Neuronal stem cell (in vitro differentiated cells): ENCODE results near the gene THOC6.
A peak's percentile ranks its signal among the peaks of the same experiment; 100 is the strongest.

Experiments
- DNase-seq: peaks from one replicate; pipeline ENCODE4 v3.0.0-alpha.2; 2013; ENCODE audit warnings: low spot score
- H2AFZ ChIP-seq: one replicate; pipeline ENCODE4 v1.6.1; 2013; ENCODE audit warnings: mild to moderate bottlenecking, low read length, inconsistent platforms
- H2AK5ac ChIP-seq: 2 replicates; pipeline ENCODE4 v1.6.1; 2013; ENCODE audit warnings: low read depth, mild to moderate bottlenecking, inconsistent platforms, low read length, moderate library complexity, mixed read lengths
- H2BK120ac ChIP-seq: 2 replicates; pipeline ENCODE4 v1.6.1; 2013; ENCODE audit warnings: low read depth, mild to moderate bottlenecking, inconsistent platforms, low read length, moderate library complexity, mixed read lengths
- H2BK12ac ChIP-seq: one replicate; pipeline ENCODE4 v1.6.1; 2013; ENCODE audit warnings: low read length, inconsistent platforms
- H2BK15ac ChIP-seq: 2 replicates; pipeline ENCODE4 v1.6.1; 2013; ENCODE audit warnings: mild to moderate bottlenecking, low read length, inconsistent platforms, mixed read lengths
- H2BK5ac ChIP-seq: one replicate; pipeline ENCODE4 v1.6.1; 2013; ENCODE audit warnings: inconsistent platforms, mild to moderate bottlenecking, low read length, moderate library complexity
- H3K14ac ChIP-seq: one replicate; pipeline ENCODE4 v1.6.1; 2013; ENCODE audit warnings: low read length, inconsistent platforms
- H3K18ac ChIP-seq: 2 replicates; pipeline ENCODE4 v1.6.1; 2013; ENCODE audit warnings: low read length, inconsistent platforms
- H3K23ac ChIP-seq: 2 replicates; pipeline ENCODE4 v1.6.1; 2013; ENCODE audit warnings: low read depth, mild to moderate bottlenecking, mixed read lengths, low read length, inconsistent platforms; ENCODE audit not compliant: poor library complexity
- H3K27ac ChIP-seq: replicated peaks from 3 replicates; pipeline ENCODE4 v1.5.1; 2013; ENCODE audit warnings: low read length, inconsistent platforms
- H3K27me3 ChIP-seq, 3 experiments: 2 replicates each; pipeline ENCODE4 v1.6.1; 2013; ENCODE audit warnings: low read length in 3 of 3, mild to moderate bottlenecking in 2 of 3, inconsistent platforms in 1 of 3, low read depth in 1 of 3, mixed read lengths in 1 of 3, moderate library complexity in 1 of 3; ENCODE audit not compliant: control insufficient read depth in 3 of 3, insufficient read depth in 3 of 3
- H3K36me3 ChIP-seq, 2 donors: replicated peaks in 1 of 2; 2 replicates each; pipeline ENCODE4 v1.6.1; 2013; ENCODE audit warnings: low read length in 2 of 2; ENCODE audit not compliant: control insufficient read depth in 2 of 2, insufficient read depth in 2 of 2
- H3K4ac ChIP-seq: 2 replicates; pipeline ENCODE4 v1.6.1; 2013; ENCODE audit warnings: inconsistent platforms, mild to moderate bottlenecking, low read length, moderate library complexity
- H3K4me1 ChIP-seq, 2 donors: 1 replicate in 1 of 2; 2 replicates in 1 of 2; pipeline ENCODE4 v1.6.1; 2013; ENCODE audit warnings: low read length in 2 of 2, low read depth in 1 of 2; ENCODE audit not compliant: control insufficient read depth in 2 of 2, insufficient read depth in 1 of 2
- H3K4me2 ChIP-seq: one replicate; pipeline ENCODE4 v1.6.1; 2013; ENCODE audit warnings: mild to moderate bottlenecking, low read length, inconsistent platforms; ENCODE audit not compliant: insufficient read depth, poor library complexity, severe bottlenecking
- H3K4me3 ChIP-seq, 2 donors: 2 replicates each; pipeline ENCODE4 v1.5.1; 2013; ENCODE audit warnings: low read length in 2 of 2, mild to moderate bottlenecking in 2 of 2, inconsistent platforms in 1 of 2, moderate library complexity in 1 of 2
- H3K79me1 ChIP-seq: one replicate; pipeline ENCODE4 v1.6.1; 2013; ENCODE audit warnings: low read depth, mild to moderate bottlenecking, inconsistent platforms, low read length, moderate library complexity
- H3K9ac ChIP-seq: one replicate; pipeline ENCODE4 v1.6.1; 2013; ENCODE audit warnings: mild to moderate bottlenecking, low read depth, low read length, inconsistent platforms; ENCODE audit not compliant: poor library complexity
- H3K9me3 ChIP-seq, 2 donors: replicated peaks in 1 of 2; 2 replicates each; pipeline versions ENCODE3 to v1.6.1; 2013; ENCODE audit warnings: low read length in 2 of 2, mild to moderate bottlenecking in 2 of 2, inconsistent platforms in 1 of 2, low read depth in 1 of 2, mixed read lengths in 1 of 2, moderate library complexity in 1 of 2; ENCODE audit not compliant: control insufficient read depth in 2 of 2, insufficient read depth in 1 of 2
- H4K8ac ChIP-seq: one replicate; pipeline ENCODE4 v1.6.1; 2013; ENCODE audit warnings: low read depth, mild to moderate bottlenecking, inconsistent platforms, low read length, moderate library complexity
- H4K91ac ChIP-seq: one replicate; pipeline ENCODE4 v1.6.1; 2013; ENCODE audit warnings: low read length, low read depth, mild to moderate bottlenecking, inconsistent platforms; ENCODE audit not compliant: poor library complexity
- WGBS, 2 donors: extraction: QIAGEN DNeasy Blood & Tissue Kit; methylation state at CpG; one replicate each; pipeline ENCODE4 v1.1.7; 2013; ENCODE audit warnings: missing lambda C conversion rate in 2 of 2, mixed read lengths in 1 of 2; ENCODE audit not compliant: insufficient read length in 2 of 2, insufficient replicate concordance in 1 of 2; ENCODE audit errors: extremely low coverage in 2 of 2; 5-methylcytosine and 5-hydroxymethylcytosine counted together

The THOC6 gene

DNA sequence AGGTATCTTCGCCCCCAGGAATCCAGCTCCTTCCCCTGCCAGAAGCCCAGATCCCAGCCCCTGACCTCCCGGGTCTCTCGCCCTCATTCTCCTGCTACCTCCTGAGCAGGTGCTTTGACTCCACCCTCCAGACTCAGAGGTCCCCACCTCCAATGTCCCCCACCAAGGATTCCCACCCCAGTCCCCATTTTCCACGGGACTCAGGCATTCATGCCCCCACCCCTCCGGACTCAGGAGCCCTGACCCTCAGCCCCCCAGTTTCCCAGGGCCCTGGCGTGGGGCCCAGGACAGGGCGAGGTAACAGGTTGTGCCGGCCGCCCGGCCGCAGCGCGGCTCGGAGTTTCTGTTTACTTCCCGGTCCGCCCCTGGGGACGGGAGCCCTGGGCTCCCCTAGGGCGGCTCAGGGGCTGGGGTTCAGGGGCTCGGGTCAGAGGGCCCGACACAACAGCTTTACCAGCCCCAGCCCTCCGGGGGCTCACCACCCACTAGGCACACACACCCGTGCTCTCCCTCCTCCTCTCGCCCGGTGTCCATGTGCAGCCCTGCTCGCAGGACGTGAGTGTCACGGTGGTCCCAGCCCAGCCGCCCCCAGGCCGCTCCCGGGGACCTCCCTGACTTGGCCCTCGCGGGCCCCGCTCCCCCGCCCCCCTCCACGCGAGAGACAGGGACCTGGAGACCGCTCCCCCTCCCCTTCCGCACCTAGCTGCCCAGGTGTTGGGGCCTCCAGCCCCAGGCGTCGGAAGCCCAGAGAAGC lies 12.3 kb downstream of the THOC6 start:
- no peaks in the 10 kb centered on the region for H3K36me3 ChIP-seq
- no peak overlapping the region for H3K4me3 ChIP-seq
- H3K4me2 ChIP-seq, result no peak overlapping the region
- DNase-seq, result no peak
- H3K18ac ChIP-seq, result peak overlapping the region; percentile 38
- no peak overlapping the region for H3K9ac ChIP-seq
- WGBS, 2 donors, result no CpG with 5 or more reads among the region's 40 CpGs
- H2BK12ac ChIP-seq, result no peak overlapping the region
- H2AK5ac ChIP-seq, result no peak overlapping the region
- peaks cover 2% of the 10 kb centered on the region for H3K79me1 ChIP-seq
- H3K27ac ChIP-seq, result no peak overlapping the region
- no peaks in the 10 kb centered on the region for H3K4me1 ChIP-seq
- H2AFZ ChIP-seq, result peak overlapping the region; percentile 47
- no peak overlapping the region for H4K91ac ChIP-seq
- H4K8ac ChIP-seq, result no peak overlapping the region
- no peak overlapping the region for H3K4ac ChIP-seq
- H3K9me3 ChIP-seq, result no peaks in the 10 kb centered on the region
- H2BK5ac ChIP-seq, result no peak overlapping the region
- peak overlapping the region; percentile 43 for H3K23ac ChIP-seq
- no peak overlapping the region for H2BK120ac ChIP-seq
- no peak overlapping the region for H3K14ac ChIP-seq
- peaks cover 21 to 63% (median 59%) of the 10 kb centered on the region in 3 experiments for H3K27me3 ChIP-seq
- H2BK15ac ChIP-seq, result peak overlapping the region; percentile 17

DNA sequence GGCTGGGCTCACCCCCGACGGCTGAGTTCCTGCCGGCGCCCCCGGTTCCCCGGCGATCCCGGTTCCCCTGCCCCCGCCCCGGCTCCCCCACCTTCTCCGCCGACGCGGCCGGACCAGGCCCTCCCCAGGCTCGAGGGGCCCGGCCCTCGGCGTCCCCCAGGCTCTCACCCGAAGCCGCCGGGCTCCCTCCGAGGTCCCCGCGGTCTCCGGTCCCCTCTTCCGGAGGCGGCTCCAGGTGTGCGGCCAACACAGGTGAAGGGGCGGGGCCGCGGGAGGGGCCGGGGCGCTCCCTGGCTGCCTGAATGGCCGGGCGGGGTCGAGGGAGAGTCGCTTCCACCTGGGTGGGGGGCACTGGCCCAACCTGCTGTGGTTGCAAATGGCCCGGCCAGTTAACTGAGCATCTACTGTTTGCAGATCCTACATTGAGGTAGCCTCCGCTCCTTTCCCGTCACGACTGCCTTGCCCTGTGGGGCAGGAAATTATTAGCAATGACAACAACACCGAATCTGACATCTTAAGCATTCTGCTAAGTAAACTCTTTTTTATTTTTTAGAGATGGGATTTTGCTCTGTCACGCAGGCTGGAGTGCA lies 13.0 kb downstream of the THOC6 start, which contains the start of gene BICDL2:
TSS of gene BICDL2 (minus strand) at position 219 of the 590 bp plus-strand sequence. CDS start 1,448 bp downstream, outside the sequence.
- Histone ChIP-seq H4K8ac (no peak within 1 kb of the TSS), H3K14ac (no peak within 1 kb of the TSS), H2BK12ac (no peak within 1 kb of the TSS), H3K4me3 (no peak within 1 kb of the TSS), H2AFZ (peak within 1 kb of the TSS; percentile 47), H2AK5ac (no peak within 1 kb of the TSS), H2BK15ac (peak within 1 kb of the TSS; percentile 17), H3K9me3 (no peaks in the 10 kb centered on the region), H3K4ac (no peak within 1 kb of the TSS), H3K23ac (peak within 1 kb of the TSS; percentile 43), H3K4me1 (no peaks in the 10 kb centered on the region), H3K18ac (peak within 1 kb of the TSS; percentile 38), H4K91ac (no peak within 1 kb of the TSS), H3K36me3 (no peaks in the 10 kb centered on the region), H2BK5ac (no peak within 1 kb of the TSS), H3K27me3 (peaks cover 21 to 63% (median 61%) of the 10 kb centered on the region in 3 experiments), H3K4me2 (peak within 1 kb of the TSS; percentile 11), H3K27ac (no peak within 1 kb of the TSS), H2BK120ac (no peak within 1 kb of the TSS), H3K9ac (no peak within 1 kb of the TSS), H3K79me1 (peaks cover 2% of the 10 kb centered on the region)
- no peak for DNase-seq
- WGBS, 2 donors, result no CpG with 5 or more reads among the region's 44 CpGs

DNA sequence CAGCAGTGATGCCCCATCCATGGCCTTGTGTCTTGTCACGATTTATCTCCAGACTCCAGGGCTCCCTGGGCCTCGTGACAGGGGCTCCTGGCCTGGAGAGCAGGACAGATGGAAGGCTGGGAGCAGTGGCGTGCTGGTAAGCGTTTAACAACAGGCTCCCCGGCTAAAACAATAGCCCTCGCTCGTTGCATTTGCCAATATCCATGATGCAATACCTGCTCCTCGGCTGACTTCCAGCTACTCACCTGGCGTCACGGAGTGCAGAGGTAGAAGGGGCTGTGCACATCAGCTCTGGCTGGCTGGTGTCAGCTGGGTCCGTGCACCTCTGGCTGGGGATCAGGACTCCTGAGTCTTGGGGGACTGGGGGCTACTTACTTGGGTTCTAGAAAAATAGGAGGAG lies 14.4 kb downstream of the THOC6 start:
- Histone ChIP-seq H3K4me2 (no peak overlapping the region), H3K79me1 (peaks cover 2% of the 10 kb centered on the region), H3K18ac (no peak overlapping the region), H3K23ac (no peak overlapping the region), H2AK5ac (no peak overlapping the region), H2AFZ (no peak overlapping the region), H3K4me3 (no peak overlapping the region), H3K9me3 (no peaks in the 10 kb centered on the region), H3K9ac (no peak overlapping the region), H2BK120ac (no peak overlapping the region), H3K14ac (no peak overlapping the region), H3K4me1 (no peaks in the 10 kb centered on the region), H3K27me3 (peaks cover 21 to 60% (median 55%) of the 10 kb centered on the region in 3 experiments), H3K27ac (no peak overlapping the region), H3K4ac (no peak overlapping the region), H4K8ac (no peak overlapping the region), H3K36me3 (no peaks in the 10 kb centered on the region), H4K91ac (no peak overlapping the region), H2BK15ac (no peak overlapping the region), H2BK12ac (no peak overlapping the region), H2BK5ac (peak overlapping the region; percentile 44)
- DNase-seq, result no peak
- WGBS, 2 donors, result no CpG with 5 or more reads among the region's 11 CpGs

DNA sequence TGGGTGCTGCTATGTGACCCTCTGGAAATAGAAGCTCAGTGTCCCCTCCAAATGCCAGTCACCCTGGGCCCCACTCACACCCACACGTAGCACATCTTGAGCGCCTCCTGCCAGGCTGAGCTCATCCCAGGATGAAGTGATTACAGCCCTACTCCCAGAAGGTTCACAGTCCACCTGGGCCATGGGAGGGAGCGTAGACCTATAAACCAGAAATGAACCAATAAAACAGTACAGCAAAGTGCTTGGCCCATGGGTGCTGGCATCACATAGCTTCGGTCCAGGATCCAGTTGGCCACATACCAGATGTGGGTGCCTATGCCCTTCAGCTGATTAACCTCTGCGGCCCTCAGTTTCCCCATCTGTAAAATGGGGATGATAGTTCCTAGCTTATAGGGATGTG lies 15.1 kb downstream of the THOC6 start:
- H2BK12ac ChIP-seq, result no peak overlapping the region
- H3K4me2 ChIP-seq, result no peak overlapping the region
- no peak overlapping the region for H4K91ac ChIP-seq
- no CpG with 5 or more reads among the region's 5 CpGs for WGBS, 2 donors
- no peak for DNase-seq
- H3K27ac ChIP-seq, result no peak overlapping the region
- no peak overlapping the region for H3K18ac ChIP-seq
- H3K23ac ChIP-seq, result no peak overlapping the region
- H3K27me3 ChIP-seq, result peaks cover 21 to 65% (median 48%) of the 10 kb centered on the region in 3 experiments
- H3K4me1 ChIP-seq, result no peaks in the 10 kb centered on the region
- no peak overlapping the region for H2AK5ac ChIP-seq
- no peak overlapping the region for H3K4me3 ChIP-seq
- H2BK120ac ChIP-seq, result no peak overlapping the region
- peaks cover 2% of the 10 kb centered on the region for H3K79me1 ChIP-seq
- no peak overlapping the region for H3K9ac ChIP-seq
- no peak overlapping the region for H3K14ac ChIP-seq
- H2AFZ ChIP-seq, result no peak overlapping the region
- H2BK15ac ChIP-seq, result no peak overlapping the region
- H3K9me3 ChIP-seq, result no peaks in the 10 kb centered on the region
- no peaks in the 10 kb centered on the region for H3K36me3 ChIP-seq
- no peak overlapping the region for H2BK5ac ChIP-seq
- no peak overlapping the region for H4K8ac ChIP-seq
- no peak overlapping the region for H3K4ac ChIP-seq
